CD4-positive, alpha-beta T cell (primary cell): ENCODE results near the gene ZNF423. TPM values are rescaled to one million over a fixed set of nuclear protein-coding genes. Genes with fewer than 3 reads are reported as not detected.

Experiments
- ATAC-seq: fragments of 200-7000 bp; cut with Tn5 transposase; one replicate; pipeline ENCODE4 v1.10.0; 2022; ENCODE audit warnings: mild to moderate bottlenecking; ENCODE audit not compliant: poor library complexity
- CTCF ChIA-PET: fragments of 350-600 bp; sonication (Branson Sonifier 250); formaldehyde crosslinking; loops from one replicate; lab custom pipeline; 2021; ENCODE audit warnings: antibody characterized with exemption, inconsistent platforms; lab: Charles Lee
- POLR2A ChIA-PET: fragments of 350-600 bp; sonication (Branson Sonifier 250); formaldehyde crosslinking; loops from one replicate; lab custom pipeline; 2021; ENCODE audit warnings: antibody characterized with exemption, inconsistent platforms; lab: Charles Lee
- DNase-seq, 14 experiments: peaks; one replicate each; pipeline ENCODE4 v3.0.0-alpha.2; 2013 to 2020; ENCODE audit warnings: mixed read lengths in 2 of 14
- H3K27ac ChIP-seq, 2 donors: one replicate each; pipeline versions ENCODE4 v1.5.1 to v1.7.0; 2013; ENCODE audit warnings: low read length in 2 of 2, low read depth in 1 of 2, mild to moderate bottlenecking in 1 of 2
- H3K27me3 ChIP-seq, 2 experiments: 1 replicate in 1 of 2; 2 replicates in 1 of 2; pipeline versions ENCODE4 v1.6.1 to v1.7.0; 2013; ENCODE audit warnings: low read length in 2 of 2, control low read depth in 1 of 2, mild to moderate bottlenecking in 1 of 2, moderate library complexity in 1 of 2; ENCODE audit not compliant: insufficient read depth in 2 of 2, control insufficient read depth in 1 of 2
- H3K36me3 ChIP-seq: one replicate; pipeline ENCODE4 v1.6.1; 2013; ENCODE audit warnings: low read length, control low read depth; ENCODE audit not compliant: insufficient read depth
- H3K4me1 ChIP-seq: one replicate; pipeline ENCODE4 v1.6.1; 2013; ENCODE audit warnings: low read length, control low read depth; ENCODE audit not compliant: insufficient read depth
- H3K4me3 ChIP-seq: one replicate; pipeline ENCODE4 v1.5.1; 2013; ENCODE audit warnings: mild to moderate bottlenecking, low read length, moderate library complexity
- H3K9me3 ChIP-seq, 2 experiments: 1 replicate in 1 of 2; 2 replicates in 1 of 2; pipeline versions ENCODE4 v1.6.1 to v1.7.0; 2013; ENCODE audit warnings: low read length in 2 of 2, mild to moderate bottlenecking in 2 of 2, control low read depth in 1 of 2, moderate library complexity in 1 of 2; ENCODE audit not compliant: control insufficient read depth in 1 of 2, insufficient read depth in 1 of 2
- H3K27ac Mint-ChIP-seq: one replicate; pipeline ENCODE4 v1.8.0; 2020; ENCODE audit warnings: mixed read lengths
- H3K27me3 Mint-ChIP-seq: one replicate; pipeline ENCODE4 v1.8.0; 2021; ENCODE audit warnings: mixed read lengths
- H3K36me3 Mint-ChIP-seq: one replicate; pipeline ENCODE4 v1.8.0; 2021; ENCODE audit warnings: low read depth, mixed read lengths
- H3K4me1 Mint-ChIP-seq: one replicate; pipeline ENCODE4 v1.8.0; 2021; ENCODE audit warnings: low read depth, mixed read lengths
- H3K4me3 Mint-ChIP-seq: one replicate; pipeline ENCODE4 v1.8.0; 2020; ENCODE audit warnings: mild to moderate bottlenecking, mixed read lengths
- H3K9me3 Mint-ChIP-seq: one replicate; pipeline ENCODE4 v1.8.0; 2020; ENCODE audit warnings: mixed read lengths
- CTCF ChIP-seq: fragments of 200-600 bp; IDR thresholded peaks from one replicate; pipeline ENCODE4 v1.8.0; 2022; ENCODE audit warnings: antibody characterized with exemption, mild to moderate bottlenecking
- intact Hi-C, 2 experiments: fragments of 100-400 bp; cut with DNase I in 1 of 2; cut with micrococcal nuclease in 1 of 2; formaldehyde crosslinking; loops; one replicate each; pipeline versions ENCODE4 v1.15.1 to v1.9.0; 2023 to 2025; cut with DNase I, micrococcal nuclease
- total RNA-seq, 174 experiments: library from RNA in 2 of 174; stranded (reverse) in 2 of 174; gene quantifications; one replicate each; pipeline ENCODE4 v1.2.3 and lab custom pipeline; 2021 to 2026

Gene ZNF423
- total RNA-seq, 2 experiments from 2014 or later = not detected

- no peak for DNase-seq
- no peaks in the 10 kb centered on the region for H3K4me1 Mint-ChIP-seq
- no peak overlapping the region for H3K27ac Mint-ChIP-seq
- no peaks in the 10 kb centered on the region for H3K36me3 Mint-ChIP-seq
- intact Hi-C loops = no loop called here
- no peak overlapping the region for H3K4me3 ChIP-seq
- H3K4me1 ChIP-seq = no peaks in the 10 kb centered on the region
- H3K4me3 Mint-ChIP-seq = no peak overlapping the region
- CTCF ChIA-PET = no interaction called here
- peaks cover 40% of the 10 kb centered on the region for H3K27me3 Mint-ChIP-seq
- H3K9me3 ChIP-seq = no peaks in the 10 kb centered on the region
- TF ChIP-seq CTCF = no peak
- no peaks in the 10 kb centered on the region for H3K9me3 Mint-ChIP-seq
- no peak for ATAC-seq
- POLR2A ChIA-PET = no interaction called here
- H3K27ac ChIP-seq = no peak overlapping the region
- peaks cover 10 to 24% of the 10 kb centered on the region in 2 experiments for H3K27me3 ChIP-seq
- H3K36me3 ChIP-seq = no peaks in the 10 kb centered on the region
Observed at GRCh38 chr16:49836668-49837067, 19.2 kb downstream of the ZNF423 start.

DNA sequence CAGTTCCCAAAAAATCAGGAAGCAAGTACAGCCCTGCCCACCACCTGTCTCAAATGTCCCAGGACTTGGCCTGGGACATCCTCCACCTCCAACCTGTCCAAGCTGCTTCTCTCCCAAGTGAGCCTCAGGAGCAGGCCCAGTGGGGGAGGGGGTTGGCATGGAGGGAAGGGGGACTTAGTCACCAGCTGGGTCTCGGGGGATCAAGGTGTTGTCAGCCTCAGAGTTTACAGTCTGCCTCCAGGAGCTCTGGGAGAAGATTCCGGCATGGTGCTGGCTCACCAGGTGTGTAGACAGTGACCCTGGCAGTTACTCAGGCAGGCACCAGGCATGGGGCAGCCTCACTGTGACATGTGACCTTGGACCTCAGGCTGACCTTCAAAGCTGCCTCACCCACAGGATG, 19.7 kb downstream of the ZNF423 start:
- CTCF ChIA-PET = no interaction called here

GRCh38 chr16:49835161-49835777, 20.6 kb downstream of the ZNF423 start:
- ChIA-PET CTCF (no interaction called here), POLR2A (no interaction called here)
- Mint-ChIP-seq H3K27me3 (peaks cover 26% of the 10 kb centered on the region), H3K36me3 (no peaks in the 10 kb centered on the region), H3K4me3 (no peak overlapping the region), H3K4me1 (no peaks in the 10 kb centered on the region), H3K27ac (no peak overlapping the region), H3K9me3 (no peaks in the 10 kb centered on the region)
- no peak for ATAC-seq
- no peaks in the 10 kb centered on the region for H3K36me3 ChIP-seq
- no peak for DNase-seq
- H3K27me3 ChIP-seq = peaks cover 10 to 20% of the 10 kb centered on the region in 2 experiments
- H3K4me1 ChIP-seq = no peaks in the 10 kb centered on the region
- intact Hi-C loops = no loop called here
- no peaks in the 10 kb centered on the region for H3K9me3 ChIP-seq
- no peak overlapping the region for H3K4me3 ChIP-seq
- H3K27ac ChIP-seq = no peak overlapping the region
- TF ChIP-seq CTCF = no peak

More for the DNA sequence above, 19.7 kb downstream of the ZNF423 start:
- ATAC-seq = no peak
- Histone ChIP-seq H3K4me3 (no peak overlapping the region), H3K9me3 (no peaks in the 10 kb centered on the region), H3K27ac (no peak overlapping the region), H3K36me3 (no peaks in the 10 kb centered on the region), H3K4me1 (no peaks in the 10 kb centered on the region), H3K27me3 (peaks cover 10 to 21% of the 10 kb centered on the region in 2 experiments)
- TF ChIP-seq CTCF = no peak
- Mint-ChIP-seq H3K27me3 (peaks cover 36% of the 10 kb centered on the region), H3K27ac (no peak overlapping the region), H3K36me3 (no peaks in the 10 kb centered on the region), H3K4me1 (no peaks in the 10 kb centered on the region), H3K9me3 (no peaks in the 10 kb centered on the region), H3K4me3 (no peak overlapping the region)
- no peak for DNase-seq
- POLR2A ChIA-PET = no interaction called here
- intact Hi-C loops = no loop called here
